Muscle of leg (tissue), 11 donors: ENCODE results near the gene MIAT. TPM values are rescaled to one million over a fixed set of nuclear protein-coding genes. Genes with fewer than 3 reads are reported as not detected.

Experiments
- DNase-seq: peaks from one replicate; pipeline ENCODE4 v3.0.0; 2013
- H3K27ac ChIP-seq: one replicate; pipeline ENCODE4 v1.5.1; 2013; ENCODE audit warnings: mild to moderate bottlenecking, low read length, control low read depth
- H3K27me3 ChIP-seq: one replicate; pipeline ENCODE4 v1.6.1; 2013; ENCODE audit warnings: low read length; ENCODE audit not compliant: control insufficient read depth, insufficient read depth
- H3K36me3 ChIP-seq: one replicate; pipeline ENCODE4 v1.6.1; 2013; ENCODE audit warnings: low read length; ENCODE audit not compliant: control insufficient read depth, insufficient read depth
- H3K4me1 ChIP-seq: one replicate; pipeline ENCODE4 v1.6.1; 2013; ENCODE audit warnings: low read length; ENCODE audit not compliant: control insufficient read depth, insufficient read depth
- H3K4me3 ChIP-seq: one replicate; pipeline ENCODE4 v1.5.1; 2013; ENCODE audit warnings: low read length, control low read depth
- H3K9me3 ChIP-seq: replicated peaks from 2 replicates; pipeline ENCODE4 v1.6.1; 2013; ENCODE audit warnings: low read depth, low read length; ENCODE audit not compliant: control insufficient read depth
- WGBS: methylation state at CpG from one replicate; pipeline ENCODE4 v1.1.5; 2013; ENCODE audit warnings: missing lambda C conversion rate; ENCODE audit not compliant: insufficient coverage; 5-methylcytosine and 5-hydroxymethylcytosine counted together
- polyA plus RNA-seq, 8 donors: library from polyadenylated mRNA; unstranded; fragments of 120-200 nt; gene quantifications; one replicate each; pipeline versions ENCODE4 v1.2.1 to v1.2.3, GENCODE V29; 2013; ENCODE audit warnings: inconsistent platforms in 1 of 8, low replicate concordance in 1 of 8; ENCODE audit not compliant: insufficient read length in 8 of 8, insufficient read depth in 1 of 8
- total RNA-seq: library from RNA; stranded (reverse); fragments of 120-200 nt; gene quantifications from one replicate; pipeline ENCODE4 v1.2.4, GENCODE V29; 2013

Gene MIAT
- total and polyA plus RNA-seq, 9 donors = 0.15 to 1.5 (median 0.28) TPM

DNA sequence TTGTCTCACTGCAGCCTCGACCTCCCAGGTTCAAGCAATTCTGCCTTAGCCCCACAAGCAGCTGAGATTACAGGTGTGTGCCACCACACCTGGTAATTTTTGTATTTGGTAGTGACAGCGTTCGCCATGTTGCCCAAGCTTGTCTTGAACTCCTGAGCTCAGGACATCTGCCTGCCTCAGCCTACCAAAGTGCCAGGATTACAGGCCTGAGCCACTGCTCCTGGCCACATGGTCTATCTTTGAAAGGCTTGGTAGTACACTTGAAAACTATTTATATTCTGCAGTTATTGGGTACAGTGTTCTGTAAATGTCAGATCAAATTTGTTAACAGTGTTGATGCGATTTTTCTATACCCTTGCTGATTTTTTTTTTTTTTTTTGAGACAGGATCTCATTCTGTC lies 26.1 kb upstream of the MIAT start:
- H3K4me1 ChIP-seq = no peaks in the 10 kb centered on the region
- H3K4me3 ChIP-seq = no peak overlapping the region
- DNase-seq = no peak
- H3K36me3 ChIP-seq = no peaks in the 10 kb centered on the region
- H3K27me3 ChIP-seq = peaks cover 7% of the 10 kb centered on the region
- no CpG with 5 or more reads among the region's 4 CpGs for WGBS
- no peak overlapping the region for H3K27ac ChIP-seq
- no peaks in the 10 kb centered on the region for H3K9me3 ChIP-seq

DNA sequence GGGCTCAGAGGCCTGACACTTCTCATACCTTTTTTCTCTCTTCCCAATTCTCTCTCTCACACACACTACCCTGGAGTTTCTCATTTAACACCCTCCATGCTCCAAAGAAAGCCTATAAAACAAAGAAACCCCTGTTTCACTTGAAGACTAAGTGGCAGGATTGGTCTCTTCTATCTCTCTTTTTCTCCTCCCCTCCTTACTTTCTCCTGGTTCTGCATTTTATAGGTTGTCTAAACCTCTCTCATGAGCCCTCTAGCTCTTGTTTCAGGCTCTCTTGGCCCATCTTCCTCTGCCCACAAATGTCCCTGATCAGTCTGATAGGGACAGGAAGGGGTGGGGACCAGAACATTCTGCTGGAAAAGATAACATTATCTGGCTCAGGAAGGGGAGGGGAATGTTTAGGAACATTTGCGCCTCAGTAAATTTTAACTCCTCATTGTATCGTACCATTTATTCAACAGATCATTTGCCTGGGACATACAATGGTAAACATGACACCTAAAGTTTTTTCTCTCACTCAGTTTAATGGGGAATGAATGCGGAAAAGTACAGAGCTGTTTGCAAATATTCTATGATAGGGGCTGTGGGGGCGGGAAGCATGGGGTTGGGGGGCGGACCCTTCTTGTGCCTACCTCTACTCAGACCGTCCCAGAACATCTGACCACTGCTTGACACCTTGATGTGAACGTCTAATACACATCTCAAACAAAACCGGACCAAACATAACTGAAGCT lies 24.8 kb upstream of the MIAT start:
- WGBS = 57% methylated on average over 3 of the region's 8 CpGs
- H3K27ac ChIP-seq = no peak overlapping the region
- H3K9me3 ChIP-seq = no peaks in the 10 kb centered on the region
- no peaks in the 10 kb centered on the region for H3K36me3 ChIP-seq
- no peak overlapping the region for H3K4me3 ChIP-seq
- H3K4me1 ChIP-seq = no peaks in the 10 kb centered on the region
- peaks cover 7% of the 10 kb centered on the region for H3K27me3 ChIP-seq
- no peak for DNase-seq

DNA sequence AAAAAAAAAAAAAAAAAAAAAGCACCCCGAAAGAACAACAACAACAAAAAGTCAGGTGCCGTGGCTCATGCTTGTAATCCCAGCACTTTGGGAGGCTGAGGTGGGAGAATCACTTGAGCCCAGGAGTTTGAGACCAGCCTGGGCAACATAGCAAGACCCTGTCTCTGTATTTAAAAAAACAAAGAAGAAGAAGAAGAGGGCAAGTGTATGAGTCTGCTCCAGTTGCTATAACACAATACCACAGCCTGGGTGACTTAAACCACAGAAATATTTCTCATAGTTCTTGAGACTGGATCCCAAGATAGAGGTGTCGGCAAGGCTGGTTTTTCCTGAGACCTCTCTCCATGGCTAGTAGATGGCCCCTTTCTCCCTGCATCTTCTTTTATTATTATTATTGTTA lies 23.2 kb upstream of the MIAT start:
- no CpG with 5 or more reads among the region's 3 CpGs for WGBS
- Histone ChIP-seq H3K36me3 (no peaks in the 10 kb centered on the region), H3K27ac (no peak overlapping the region), H3K9me3 (no peaks in the 10 kb centered on the region), H3K4me1 (no peaks in the 10 kb centered on the region), H3K4me3 (no peak overlapping the region), H3K27me3 (peaks cover 4% of the 10 kb centered on the region)
- no peak for DNase-seq

DNA sequence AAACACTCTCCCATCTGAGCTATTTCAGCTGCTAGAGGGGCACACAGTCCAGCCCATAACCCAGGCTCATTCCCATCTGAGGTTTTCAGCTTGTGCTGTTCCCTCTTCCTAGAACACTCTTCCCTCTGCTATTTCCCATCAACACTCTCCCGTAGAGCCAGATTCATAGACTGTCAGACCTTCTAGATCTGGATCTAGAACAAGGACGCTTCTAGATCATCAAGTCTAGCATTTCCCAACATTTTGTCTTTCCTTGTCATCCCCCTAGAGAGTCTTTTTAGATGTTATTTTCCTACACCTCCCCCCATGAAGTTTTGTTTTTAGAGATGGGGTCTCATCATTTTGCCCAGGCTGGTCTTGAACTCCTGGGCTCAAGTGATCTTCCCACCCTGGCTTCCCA lies 22.3 kb upstream of the MIAT start:
- Histone ChIP-seq H3K36me3 (no peaks in the 10 kb centered on the region), H3K9me3 (no peaks in the 10 kb centered on the region), H3K27me3 (peaks cover 4% of the 10 kb centered on the region), H3K27ac (no peak overlapping the region), H3K4me3 (no peak overlapping the region), H3K4me1 (no peaks in the 10 kb centered on the region)
- WGBS = 83% methylated on average over 1 of the region's 2 CpGs
- no peak for DNase-seq

DNA sequence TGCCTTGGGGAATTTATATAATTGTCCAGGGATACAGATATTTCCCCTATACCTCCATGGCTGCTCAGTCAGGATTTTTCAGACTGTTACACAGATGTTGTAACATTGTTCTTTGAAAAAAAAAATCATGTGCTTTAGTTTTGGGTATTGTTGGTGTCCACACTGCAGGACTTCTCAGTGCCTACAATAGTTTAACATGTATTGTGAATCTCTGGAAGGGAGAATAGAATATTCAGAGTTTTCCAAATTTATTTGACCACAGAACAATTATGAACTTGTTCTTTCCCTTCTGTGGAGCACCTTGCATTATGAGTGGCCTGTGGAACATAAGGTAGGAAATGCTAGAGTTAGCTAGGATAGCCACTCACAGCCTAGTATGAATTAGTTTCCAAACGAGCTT lies 21.1 kb upstream of the MIAT start:
- 80% methylated on average over 1 of the region's 1 CpG for WGBS
- no peak for DNase-seq
- no peak overlapping the region for H3K27ac ChIP-seq
- no peaks in the 10 kb centered on the region for H3K36me3 ChIP-seq
- H3K4me3 ChIP-seq = no peak overlapping the region
- no peaks in the 10 kb centered on the region for H3K9me3 ChIP-seq
- peaks cover 4% of the 10 kb centered on the region for H3K27me3 ChIP-seq
- H3K4me1 ChIP-seq = no peaks in the 10 kb centered on the region

DNA sequence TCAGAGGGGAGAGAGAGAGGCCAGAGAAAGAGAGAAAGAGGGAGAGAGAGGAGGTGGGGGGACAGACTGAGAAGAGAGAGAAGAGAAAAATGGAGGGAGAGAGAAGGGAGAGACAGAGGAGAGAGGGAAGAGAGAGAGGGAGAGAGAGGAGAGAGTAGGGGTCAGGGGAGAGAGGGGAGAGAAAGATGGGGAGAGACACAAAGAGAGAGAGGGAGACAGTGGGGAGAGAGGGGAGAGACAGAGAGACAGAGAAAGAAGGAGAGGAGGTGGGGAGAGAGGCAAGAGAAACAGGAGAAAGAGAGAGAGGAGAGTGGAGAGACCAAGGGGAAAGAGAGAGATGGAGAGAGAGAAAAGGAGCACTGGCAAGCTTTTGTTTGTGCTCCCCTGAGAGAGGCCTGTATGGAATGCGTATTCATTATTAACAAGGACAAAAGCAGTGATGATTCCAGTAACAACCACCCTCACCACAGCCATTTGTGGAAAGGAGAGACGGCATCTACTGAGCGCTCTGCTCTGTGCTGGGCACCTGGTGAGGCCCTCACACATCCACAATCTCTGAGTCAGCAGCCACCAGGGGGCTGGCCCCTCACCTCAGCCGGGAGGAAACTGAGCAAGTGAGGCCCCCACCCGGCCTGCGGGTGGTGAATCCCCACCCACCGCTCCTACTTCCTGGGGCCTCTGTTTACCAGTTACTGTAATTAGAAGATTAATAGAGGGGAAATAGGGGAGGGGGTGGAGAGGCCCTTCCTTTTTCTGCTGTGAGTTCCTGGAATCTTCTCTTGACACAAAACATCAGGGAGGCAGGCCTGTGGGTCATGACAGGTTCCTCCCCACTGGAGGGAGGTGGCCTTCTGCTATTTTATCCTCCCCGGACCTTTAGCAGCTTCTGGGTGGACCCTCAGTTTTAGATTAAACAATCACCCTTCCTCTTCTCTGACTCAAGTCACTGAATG lies 14.6 kb upstream of the MIAT start:
- Histone ChIP-seq H3K27me3 (peaks cover 32% of the 10 kb centered on the region), H3K9me3 (no peaks in the 10 kb centered on the region), H3K27ac (peak overlapping the region; percentile 35), H3K4me1 (peaks cover 11% of the 10 kb centered on the region), H3K4me3 (no peak overlapping the region), H3K36me3 (no peaks in the 10 kb centered on the region)
- no peak for DNase-seq
- WGBS = 21% methylated on average over 2 of the region's 8 CpGs

DNA sequence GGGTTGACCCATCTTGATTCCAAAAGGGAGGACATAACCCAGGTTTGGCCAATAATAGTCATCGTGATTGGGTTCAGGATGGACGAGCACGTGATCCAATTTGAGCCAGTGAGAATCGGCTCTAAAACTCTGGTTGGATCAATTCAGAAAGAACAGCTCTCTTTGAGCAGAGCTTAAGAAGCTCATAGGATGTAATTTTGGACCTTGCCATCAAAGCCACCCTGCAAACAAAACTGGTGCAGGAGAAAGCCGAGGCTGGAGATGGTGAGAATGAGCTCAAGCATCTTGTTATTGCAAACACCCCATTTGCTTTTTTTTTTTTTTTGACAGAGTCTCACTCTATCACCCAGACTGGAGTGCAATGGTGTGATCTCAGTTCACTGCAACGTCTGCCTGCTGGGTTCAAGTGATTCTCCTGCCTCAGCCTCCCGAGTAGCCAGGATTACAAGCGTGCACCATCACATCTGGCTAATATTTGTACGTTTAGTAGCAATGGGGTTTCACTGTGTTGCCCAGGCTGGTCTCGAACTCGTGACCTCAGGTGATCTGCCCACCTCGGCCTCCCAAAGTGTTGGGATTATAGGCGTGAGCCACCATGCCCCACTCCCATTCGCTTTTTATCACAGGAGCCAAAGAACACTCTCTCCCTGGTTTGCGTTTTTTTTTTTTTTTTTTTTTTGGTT lies 13.8 kb upstream of the MIAT start:
- no peak overlapping the region for H3K4me3 ChIP-seq
- peaks cover 11% of the 10 kb centered on the region for H3K4me1 ChIP-seq
- H3K9me3 ChIP-seq = no peaks in the 10 kb centered on the region
- no peaks in the 10 kb centered on the region for H3K36me3 ChIP-seq
- H3K27ac ChIP-seq = peak overlapping the region; percentile 35
- 88% methylated on average over 12 of the region's 15 CpGs for WGBS
- DNase-seq = no peak
- peaks cover 38% of the 10 kb centered on the region for H3K27me3 ChIP-seq

DNA sequence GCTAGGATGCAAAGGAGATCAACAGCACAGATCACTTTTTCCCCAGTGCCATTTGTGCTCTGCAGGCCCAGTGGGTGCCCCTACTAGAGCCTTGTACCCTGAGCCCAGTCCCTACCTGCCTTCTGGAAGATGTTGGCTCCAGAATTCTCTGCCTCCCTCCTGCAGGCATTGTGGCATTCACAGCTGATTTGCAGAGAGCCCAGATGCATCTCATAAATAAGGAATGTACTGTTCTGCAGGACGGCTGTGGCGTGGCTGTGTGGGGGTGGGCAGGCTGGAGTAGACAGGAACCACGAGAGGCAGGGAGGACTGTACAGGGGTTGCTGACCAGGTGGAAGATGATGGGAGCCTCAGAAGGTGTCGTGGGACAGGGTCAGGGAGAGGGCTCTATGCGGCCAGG lies 11.2 kb upstream of the MIAT start:
- no peak for DNase-seq
- H3K4me1 ChIP-seq = peaks cover 11% of the 10 kb centered on the region
- no peaks in the 10 kb centered on the region for H3K9me3 ChIP-seq
- H3K4me3 ChIP-seq = no peak overlapping the region
- WGBS = 32% methylated on average over 5 of the region's 5 CpGs
- no peak overlapping the region for H3K27ac ChIP-seq
- H3K36me3 ChIP-seq = no peaks in the 10 kb centered on the region
- peaks cover 51% of the 10 kb centered on the region for H3K27me3 ChIP-seq

DNA sequence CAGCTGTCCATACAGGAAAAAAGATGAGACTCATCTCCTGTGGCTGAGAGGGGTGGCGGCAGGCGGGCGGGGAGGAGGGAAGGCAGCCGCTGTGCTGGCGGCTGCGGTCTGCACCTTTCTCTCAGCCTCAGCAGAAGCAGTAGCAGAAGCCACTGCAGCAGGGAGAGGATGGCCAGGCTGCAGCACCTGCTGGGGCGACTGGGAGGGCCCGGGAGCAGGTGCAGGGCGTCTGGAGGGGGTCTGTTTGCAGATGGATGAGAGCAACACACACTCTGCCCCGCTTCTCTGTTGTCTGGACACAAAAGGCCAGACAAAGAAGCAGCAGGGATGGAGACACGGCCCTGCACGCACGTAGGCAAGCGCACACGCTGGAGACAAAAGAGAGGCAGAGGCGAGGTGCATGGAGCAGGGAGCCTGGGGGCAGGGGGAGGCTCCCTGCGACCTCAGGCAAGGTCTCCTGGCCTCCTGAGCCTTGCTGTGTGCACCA lies 9.3 kb upstream of the MIAT start:
- Histone ChIP-seq H3K27me3 (peaks cover 60% of the 10 kb centered on the region), H3K4me1 (peaks cover 11% of the 10 kb centered on the region), H3K4me3 (no peak overlapping the region), H3K36me3 (no peaks in the 10 kb centered on the region), H3K27ac (no peak overlapping the region), H3K9me3 (no peaks in the 10 kb centered on the region)
- WGBS = 16% methylated on average over 17 of the region's 17 CpGs
- DNase-seq = no peak
